Right renal cortex interstitium (tissue), 3 donors: Measurements from ENCODE around the gene SPACA6. TPM values are rescaled to one million over a fixed set of nuclear protein-coding genes. Genes with fewer than 3 reads are reported as not detected.

Experiments used
- DNase-seq, 3 donors: peaks; one replicate each; pipeline ENCODE4 v3.0.0-alpha.2; 2013; ENCODE audit warnings: low read depth in 3 of 3, low spot score in 2 of 3
- polyA plus RNA-seq, 3 donors: library from polyadenylated mRNA; unstranded; fragments of 120-200 nt; gene quantifications; one replicate each; pipeline ENCODE4 v1.2.1, GENCODE V29; 2013; ENCODE audit not compliant: insufficient read length in 3 of 3

SPACA6 gene
- polyA plus RNA-seq, 3 donors, result 11.6 to 15.5 (median 12.1) TPM

DNA sequence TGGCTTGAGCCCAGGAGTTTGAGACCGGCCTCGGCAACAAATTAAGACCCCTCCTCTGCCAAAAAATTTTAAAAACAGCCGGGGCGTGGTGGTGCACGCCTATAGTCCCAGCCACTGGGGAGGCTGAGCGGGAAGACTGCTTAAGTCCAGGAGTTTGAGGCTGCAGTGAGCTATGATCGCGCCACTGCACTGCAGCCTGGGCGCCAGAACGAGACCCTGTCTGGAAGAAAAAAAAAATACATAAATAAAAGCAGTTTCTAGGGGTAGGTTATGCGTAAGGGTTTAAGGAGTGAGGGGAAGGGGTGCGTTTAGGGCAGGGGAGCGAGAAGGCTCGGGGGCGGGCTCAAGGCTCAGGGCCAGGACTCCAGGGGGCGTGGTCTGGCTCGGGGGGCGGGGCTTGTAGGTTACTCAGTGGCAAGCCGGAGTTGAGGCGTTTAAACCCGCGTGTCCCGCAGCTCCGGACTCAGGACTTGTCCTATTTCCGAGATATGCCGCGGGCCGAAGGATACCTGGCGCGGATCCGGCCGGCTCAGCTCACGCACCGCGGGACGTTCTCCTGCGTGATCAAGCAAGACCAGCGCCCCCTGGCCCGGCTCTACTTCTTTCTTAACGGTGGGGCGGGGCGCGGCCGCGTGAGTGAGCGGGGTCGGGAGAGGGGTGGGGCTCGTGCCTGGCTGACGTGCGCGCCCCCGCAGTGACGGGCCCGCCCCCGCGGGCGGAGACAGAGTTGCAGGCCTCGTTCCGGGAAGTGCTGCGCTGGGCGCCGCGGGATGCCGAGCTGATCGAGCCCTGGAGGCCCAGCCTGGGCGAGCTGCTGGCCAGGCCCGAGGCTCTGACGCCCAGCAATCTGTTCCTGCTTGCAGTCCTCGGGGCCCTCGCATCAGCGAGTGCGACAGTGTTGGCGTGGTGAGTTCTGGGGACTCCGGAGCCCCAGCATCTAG is 10.7 kb downstream of the SPACA6 start:
- peak in 1 of 3 donors; percentile 90 for DNase-seq

DNA sequence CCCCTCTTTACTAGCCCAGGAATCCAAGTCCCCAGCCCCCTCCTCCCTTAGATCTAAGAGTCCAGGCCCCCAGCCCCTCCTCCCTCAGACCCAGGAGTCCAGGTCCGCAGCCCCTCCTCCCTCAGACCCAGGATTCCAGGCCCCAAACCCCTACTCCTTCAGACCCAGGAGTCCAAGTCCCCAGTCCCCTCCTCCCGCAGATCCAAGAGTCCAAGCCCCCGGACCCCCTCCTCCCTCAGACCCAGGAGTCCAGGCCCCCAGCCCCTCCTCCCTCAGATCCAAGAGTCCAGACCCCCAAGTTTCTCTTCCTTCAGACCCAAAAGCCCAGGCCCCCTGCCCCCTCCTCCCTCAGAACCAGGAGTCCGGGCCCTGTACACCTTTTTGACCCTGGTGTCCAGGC is 11.5 kb downstream of the SPACA6 start:
- no peak for DNase-seq

DNA sequence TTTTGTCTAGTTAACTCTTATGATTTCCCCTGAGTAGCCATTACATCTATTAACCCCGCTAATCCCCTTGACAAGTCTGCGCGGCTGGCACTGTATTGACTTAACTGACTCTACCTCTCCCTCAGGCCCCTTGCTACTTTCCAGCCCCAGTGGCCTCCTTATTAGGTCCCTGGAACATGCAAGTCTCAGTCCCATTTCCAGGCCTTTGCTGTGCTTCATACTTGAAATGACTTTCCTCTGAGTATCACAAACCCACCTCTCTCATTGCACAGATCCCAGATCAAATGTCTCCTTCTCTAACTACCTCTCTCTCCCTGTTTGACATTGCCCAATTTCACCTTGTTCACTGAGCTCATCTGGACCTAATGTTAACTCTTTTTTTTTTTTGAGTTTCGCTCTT is 13.2 kb downstream of the SPACA6 start:
- DNase-seq, result no peak

DNA sequence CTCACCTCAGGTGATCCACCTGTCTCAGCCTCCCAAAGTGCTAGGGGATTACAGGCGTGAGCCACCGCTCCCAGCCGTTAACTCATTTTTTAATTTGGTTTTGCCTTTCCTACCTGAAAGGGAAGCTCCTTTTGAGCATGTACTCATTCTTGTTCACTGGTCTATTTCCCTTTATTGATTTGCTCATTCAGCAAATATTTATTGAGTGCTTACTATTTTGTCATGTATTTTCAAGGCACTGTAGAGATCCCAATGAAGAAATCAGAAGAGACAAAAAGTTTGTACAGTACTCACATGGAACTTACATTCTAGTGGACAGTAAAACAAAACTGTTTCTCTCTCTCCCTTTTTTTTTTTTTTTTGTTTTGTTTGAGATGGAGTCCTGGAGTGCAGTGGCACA is 13.8 kb downstream of the SPACA6 start:
- no peak for DNase-seq

DNA sequence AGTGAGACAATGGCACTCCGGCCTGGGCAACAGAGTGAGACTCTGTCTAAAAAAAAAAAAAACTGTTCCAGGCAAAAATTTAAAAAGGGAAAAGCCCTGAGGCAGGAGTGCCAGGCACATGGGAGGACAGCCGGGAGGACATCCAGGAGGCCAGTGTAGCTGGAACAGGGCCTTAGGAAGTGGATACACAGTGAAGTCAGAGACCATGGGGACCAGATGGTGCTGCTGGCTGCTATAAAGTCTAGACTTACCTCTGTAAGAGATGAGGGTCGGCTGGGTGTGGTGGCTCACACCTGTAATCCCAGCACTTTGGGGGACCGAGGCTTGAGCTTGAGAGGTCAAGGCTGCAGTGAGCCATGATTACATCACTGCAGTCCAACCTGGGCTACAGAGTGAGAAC is 15.7 kb downstream of the SPACA6 start:
- no peak for DNase-seq

DNA sequence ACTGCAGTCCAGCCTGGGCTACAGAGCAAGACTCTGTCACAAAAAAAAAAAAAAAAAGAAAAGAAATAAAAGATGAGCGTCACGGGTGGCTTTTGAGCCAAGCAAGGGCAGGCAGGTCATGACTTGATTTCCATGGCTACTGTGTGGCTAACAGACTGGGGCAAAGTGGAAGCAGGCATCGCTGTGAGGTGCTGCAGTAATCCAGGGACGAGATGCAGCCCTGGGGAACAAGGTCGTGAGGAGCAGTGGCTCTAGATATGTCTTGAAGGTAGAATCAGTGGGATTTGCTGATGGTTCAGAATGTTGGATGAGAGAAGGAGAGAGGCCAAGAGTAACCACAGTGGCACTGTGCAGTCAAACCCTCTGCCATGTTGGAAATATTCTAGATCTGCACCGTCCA is 16.4 kb downstream of the SPACA6 start:
- no peak for DNase-seq

DNA sequence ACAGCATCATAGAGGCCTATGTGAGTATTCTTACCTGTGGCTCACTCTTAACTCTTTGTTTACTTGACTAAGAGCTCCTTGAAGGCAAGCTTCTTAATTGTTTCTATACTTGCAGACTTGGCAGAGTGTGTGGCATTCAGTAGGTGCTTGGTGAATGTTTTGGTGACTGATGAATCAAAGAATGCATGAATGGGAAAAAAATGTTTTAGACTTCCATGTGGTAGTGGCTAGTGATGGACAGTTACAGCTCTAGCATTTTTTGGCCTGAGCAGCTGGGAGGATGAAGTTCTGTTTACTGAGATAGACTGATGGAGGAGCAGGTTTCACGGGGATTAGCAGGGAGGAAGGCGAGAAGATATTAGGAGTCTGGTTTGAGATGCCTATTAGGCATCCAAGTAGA is 17.0 kb downstream of the SPACA6 start:
- DNase-seq, result no peak

DNA sequence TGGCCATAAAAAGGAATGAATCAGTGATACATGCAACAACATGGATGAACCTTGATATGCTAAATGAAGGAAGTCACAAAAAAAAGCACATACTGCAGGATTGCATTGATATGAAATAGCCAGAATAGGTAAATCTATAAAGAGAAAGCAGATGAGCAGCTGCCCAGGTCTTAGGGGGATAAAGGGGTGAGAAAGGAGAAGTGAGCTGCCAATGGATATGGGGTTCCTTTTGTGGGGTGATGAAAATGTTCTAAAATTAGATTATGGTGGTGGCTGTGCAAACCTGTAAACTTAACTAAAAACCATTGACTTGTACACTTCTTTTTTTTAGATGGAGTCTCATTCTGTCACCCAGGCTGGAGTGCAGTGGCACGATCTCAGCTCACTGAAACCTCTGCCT is 18.6 kb downstream of the SPACA6 start:
- DNase-seq, result no peak

DNA sequence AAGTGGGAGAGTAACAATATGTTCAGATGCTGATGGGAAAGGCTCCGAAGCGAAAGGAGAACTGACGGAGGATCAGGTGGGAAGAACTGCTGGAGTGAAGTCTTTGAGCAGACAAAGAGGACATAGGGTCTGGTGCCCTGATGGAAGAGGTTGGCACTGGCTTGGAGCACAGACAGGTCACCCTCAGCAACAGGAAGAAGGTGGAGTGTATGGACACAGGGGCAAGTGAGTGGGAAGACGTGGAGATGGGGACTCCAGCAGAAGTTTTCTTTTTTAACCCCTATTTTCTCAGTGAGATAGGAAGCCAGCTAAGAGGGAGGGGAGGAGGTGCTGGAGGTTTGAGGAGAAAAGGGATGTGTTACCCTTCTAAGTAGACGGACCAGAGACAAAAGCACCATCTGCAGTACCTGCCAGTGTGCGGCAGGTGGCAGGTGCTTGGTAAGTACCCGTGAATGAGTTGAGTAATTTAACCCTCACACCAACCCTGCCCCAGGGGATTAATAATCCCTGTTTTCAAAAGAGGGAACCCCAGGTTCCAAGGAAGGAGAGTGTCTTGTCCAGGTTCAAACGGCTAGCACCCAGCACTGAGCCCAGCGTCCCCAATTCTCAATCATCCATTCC is 19.4 kb downstream of the SPACA6 start:
- no peak for DNase-seq

DNA sequence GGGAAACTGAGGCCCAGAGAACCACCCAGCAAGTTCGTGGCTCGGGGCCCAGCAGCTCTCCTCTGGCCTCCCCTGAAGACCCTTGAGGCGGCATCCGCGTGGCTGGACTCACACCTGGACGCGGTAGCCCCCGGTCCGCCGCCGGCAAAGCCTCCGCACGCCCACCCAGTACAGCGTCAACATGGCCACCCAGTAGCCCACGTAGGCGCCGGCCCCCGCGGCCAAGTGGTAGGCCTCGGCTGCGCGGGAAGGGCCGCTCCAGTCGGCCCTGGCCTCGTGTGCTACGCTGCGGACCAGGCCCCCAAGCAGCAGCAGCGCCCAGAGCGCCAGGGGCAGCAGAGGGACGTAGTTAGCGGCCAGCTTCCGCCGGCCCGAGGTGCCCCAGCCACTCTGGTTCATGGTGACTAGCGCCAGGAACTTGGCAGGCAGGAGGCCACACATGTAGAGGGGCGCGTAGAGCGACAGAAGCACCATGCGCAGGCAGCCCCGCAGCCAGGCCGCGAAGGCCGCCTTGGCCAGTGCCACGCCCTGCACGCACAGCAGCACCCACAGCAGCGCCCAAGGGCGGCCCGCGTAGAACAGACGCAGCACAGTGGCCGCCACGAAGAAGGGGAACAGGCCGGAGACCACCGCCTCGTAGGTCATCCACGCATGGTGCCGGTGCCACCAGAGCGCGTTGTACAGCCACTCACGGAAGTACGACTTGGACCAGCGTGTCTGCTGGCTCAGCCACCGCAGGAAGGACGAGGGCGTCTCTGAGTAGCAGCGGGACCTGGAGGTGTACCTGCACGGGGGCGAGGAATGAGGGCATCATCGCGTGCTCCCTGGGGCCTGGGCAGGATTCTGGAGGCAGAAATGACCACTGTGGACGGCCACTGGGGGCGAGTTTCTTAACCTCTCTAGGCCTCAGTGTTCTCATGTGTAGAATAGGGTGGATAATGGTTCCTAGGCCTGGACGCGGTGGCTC is 20.5 kb downstream of the SPACA6 start:
- DNase-seq, result no peak

DNA sequence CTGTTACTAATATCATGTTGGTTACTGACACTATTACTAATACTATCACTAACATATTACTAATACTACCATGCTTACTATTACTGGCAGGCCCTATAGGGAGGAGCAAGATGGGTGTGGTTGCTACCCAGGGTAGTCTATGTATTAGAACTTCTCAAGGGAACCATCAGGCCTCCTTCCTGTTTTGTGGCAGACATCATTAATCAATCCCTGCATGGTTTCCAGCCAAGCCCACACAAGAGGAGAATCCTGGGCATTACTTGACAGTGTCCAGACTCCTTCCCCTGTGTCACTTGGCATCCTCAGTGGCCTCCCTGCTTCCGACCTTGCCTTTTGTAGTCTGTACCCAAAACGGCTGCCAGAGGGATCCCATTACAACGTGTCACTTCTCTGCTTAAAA is 21.7 kb downstream of the SPACA6 start:
- no peak for DNase-seq

DNA sequence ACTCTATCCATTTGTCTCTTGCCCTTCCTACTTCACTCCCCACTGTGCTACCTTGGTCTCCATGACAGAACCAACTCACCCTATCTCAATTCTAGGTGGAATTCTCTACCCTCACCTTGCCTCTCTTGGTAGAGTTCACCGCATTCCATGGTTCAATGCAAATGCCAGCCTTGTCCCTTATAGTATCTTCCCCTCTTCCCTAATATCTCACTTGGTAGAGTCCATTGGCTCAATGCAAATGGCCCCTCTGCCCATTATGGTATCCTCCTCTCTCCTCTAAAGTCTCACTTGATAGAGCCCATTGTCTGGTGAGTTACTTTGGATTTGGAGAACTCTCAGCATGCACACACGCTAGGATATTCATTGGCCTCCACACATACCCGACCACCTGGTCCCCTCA is 22.7 kb downstream of the SPACA6 start:
- no peak for DNase-seq

DNA sequence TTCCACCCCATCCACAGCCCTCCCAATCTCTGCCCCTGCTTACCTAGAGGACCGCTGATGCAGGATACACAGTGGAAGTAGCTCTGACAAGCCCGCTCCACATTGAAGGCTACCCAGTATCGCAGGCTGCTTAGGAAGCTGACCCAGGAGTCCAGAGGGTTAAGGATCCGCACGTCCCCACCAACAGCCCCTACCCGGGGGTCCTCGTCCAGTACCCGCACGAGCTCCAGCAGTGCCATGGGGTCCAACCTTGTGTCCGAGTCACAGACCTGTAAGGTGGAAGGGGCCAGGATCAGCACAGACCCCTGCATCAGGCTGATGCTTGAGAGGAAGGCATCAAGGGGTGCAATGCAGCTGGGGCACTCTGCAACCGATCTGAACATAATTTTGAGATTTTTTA is 23.8 kb downstream of the SPACA6 start:
- DNase-seq, result no peak

DNA sequence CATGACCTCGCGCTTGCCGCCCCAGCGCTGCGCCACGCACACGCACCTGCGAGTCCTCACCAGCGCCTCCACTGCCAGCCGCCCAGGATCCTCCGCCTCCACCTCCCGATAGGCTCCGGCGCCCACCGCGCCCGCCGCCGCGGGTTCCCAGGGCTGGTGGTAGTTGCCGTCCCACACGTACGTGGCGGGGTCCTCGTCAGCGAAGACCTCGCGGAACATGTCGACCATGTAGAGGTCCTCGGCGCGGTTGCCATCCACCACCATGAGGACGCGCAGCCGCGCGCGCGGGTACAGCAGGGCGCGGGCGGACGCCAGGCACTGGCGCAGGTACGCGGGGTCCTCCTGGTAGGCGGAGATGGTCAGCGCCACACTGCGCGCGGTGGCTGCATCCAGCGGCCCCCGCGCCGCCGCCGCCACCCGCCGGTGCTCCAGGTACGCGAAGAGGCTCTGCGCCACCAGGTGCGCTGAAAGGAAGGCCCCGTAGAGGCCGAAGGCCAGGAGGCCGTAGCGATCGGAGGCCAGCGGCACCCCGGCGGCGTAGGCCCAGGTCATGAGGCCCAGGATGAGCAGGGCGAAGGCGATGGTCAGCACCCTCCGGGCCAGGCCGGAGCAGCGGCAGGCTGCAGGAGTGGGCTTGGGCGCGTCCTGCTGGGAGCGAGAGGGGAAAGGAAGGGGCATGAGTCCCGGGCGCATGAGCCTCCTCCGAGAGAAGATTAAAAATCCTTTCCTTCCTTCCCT is 26.3 kb downstream of the SPACA6 start:
- no peak for DNase-seq

DNA sequence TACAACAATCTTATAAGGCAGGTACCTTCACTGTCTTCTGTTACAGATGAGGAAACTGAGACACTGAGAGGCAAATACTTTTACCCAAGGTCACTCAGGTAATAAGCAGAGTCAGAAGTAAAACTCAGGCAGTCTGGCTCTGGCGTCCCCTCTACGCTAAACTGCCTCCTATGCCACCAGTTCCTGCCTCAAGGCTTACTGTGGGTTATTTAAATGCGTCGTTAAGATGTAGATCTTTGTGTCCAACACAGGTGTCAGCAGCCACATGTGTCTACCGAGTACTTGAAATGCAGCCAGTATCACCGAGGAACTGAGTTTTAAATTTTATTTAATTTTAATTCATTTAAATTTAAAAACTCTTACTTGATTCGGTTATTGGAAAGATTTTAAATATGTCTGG is 28.8 kb downstream of the SPACA6 start:
- DNase-seq, result no peak

DNA sequence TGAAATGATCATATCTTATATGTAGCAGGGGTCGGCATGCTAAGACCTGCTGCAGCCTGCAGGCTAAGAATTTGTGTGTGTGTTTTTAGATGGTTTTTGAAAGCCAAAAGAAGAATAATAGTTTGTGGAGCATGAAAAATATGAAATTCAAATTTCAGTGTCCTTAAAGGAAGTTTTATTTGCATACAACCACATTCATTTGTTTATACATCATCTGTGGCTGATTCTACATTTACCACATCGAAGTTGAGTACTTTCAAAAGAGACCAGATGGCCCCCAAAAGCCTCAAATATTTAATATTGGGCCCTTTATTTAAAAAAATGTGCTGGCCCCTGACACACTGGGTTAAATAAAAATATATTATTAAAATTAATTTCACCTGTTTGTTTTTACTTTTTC is 29.4 kb downstream of the SPACA6 start:
- no peak for DNase-seq

DNA sequence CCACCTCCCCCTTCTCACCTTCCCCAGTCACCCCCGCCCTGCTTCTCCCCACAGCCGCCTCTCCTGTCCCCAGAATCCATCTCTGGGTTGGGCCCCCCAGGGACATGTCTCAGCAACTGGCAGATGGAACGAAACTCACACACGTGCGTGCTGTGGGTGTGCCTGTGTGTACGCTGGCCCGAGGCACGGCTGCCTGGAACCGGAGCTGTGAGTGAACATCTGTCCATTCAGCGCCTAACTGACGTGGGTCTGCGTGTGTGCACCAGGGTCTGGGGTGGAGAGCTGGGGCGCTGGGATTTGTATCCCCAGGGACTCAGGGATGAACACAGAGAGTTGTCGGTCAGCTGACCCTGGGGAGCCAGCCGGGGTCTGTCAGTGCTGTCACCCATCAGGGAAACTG is 31.4 kb downstream of the SPACA6 start:
- DNase-seq, result no peak

DNA sequence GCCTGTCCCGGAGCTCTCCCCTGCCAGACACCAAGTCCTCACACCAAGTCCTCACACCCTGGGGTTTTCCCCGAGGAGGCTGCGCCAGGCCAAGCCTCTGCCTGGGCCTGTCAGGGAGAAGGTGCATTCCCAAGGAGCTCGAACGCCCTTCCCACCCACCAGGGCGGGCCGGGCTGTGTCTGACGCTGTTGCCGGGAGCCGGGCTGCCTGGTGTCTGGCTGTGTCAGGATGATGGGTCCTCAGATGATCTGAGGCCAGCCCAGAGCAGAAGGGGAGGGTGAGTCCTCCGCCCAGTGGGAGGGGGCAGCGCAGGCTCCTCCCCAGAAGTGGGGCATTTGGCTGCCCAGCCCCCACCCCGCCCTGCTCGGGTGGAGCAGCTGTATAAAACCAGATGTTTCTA is 32.9 kb downstream of the SPACA6 start:
- DNase-seq, result no peak

DNA sequence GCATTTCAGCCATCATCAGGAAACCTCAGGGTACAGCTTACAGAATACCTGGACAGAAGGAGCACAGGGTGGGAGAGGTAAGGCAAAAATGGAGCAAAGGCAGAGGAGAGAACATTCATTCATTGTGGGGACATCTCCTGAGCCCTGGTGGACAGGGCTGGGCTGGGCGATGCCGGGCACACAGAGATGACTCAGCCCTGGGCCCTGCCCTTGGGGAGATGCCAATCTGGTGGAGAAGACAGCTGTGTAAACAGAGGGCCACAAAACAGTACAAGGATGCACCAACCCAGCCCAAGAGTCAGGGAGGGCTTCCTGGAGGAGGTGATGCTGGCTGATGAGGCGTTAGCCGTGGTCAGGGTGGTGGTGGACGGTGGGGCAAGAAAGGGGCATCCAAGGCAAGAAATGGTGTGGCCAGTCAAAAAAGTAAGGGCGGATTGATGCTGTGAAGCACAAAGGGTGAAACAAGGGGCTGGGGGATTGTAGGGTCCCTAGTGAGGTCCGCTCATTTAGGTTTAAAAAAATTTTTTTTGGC is 34.3 kb downstream of the SPACA6 start:
- DNase-seq, result no peak

DNA sequence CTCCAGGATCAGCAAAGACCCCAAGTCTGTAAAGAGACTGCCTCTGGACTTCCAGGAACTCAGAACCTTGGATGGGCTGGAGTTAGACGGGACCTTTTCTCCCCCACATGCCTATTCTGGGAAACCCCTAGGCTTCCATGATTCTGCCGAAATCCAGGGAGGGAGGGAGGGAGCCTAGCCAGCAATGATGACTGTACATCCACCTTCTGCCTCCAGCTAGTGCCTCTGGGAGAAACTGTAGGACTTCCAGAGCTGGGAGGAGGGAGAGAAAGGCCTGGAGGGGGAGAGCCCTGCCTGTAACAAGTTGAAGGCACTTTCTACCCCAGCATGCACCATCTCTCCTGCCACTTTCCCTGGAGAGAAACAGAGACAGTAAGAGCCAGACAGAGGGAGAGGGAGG is 36.7 kb downstream of the SPACA6 start:
- no peak for DNase-seq
